Fibroblast of skin of scalp (primary cell): ENCODE results near the gene TBX4.

ENCODE experiments used
- DNase-seq: peaks from one replicate; pipeline ENCODE4 v3.0.0-alpha.2; 2013

TBX4 gene

GRCh38 chr17:61454381-61455323 is 2.4 kb downstream of the TBX4 start:
- no peak for DNase-seq

GRCh38 chr17:61455324-61456060 is 3.3 kb downstream of the TBX4 start:
- no peak for DNase-seq

- no peak for DNase-seq
Observed at GRCh38 chr17:61456061-61456681, 3.9 kb downstream of the TBX4 start.

GRCh38 chr17:61456688-61457225 is 4.5 kb downstream of the TBX4 start:
- DNase-seq, result no peak

GRCh38 chr17:61457226-61457983 is 5.2 kb downstream of the TBX4 start:
- DNase-seq, result no peak

GRCh38 chr17:61458000-61458399 is 5.8 kb downstream of the TBX4 start:
- no peak for DNase-seq

GRCh38 chr17:61458421-61459141 is 6.4 kb downstream of the TBX4 start:
- no peak for DNase-seq

GRCh38 chr17:61459142-61459809 is 7.1 kb downstream of the TBX4 start:
- DNase-seq, result no peak

- DNase-seq, result no peak
Observed at GRCh38 chr17:61459939-61460718, 7.9 kb downstream of the TBX4 start.

GRCh38 chr17:61460796-61461585 is 8.8 kb downstream of the TBX4 start:
- DNase-seq, result no peak

GRCh38 chr17:61461586-61461966 is 9.4 kb downstream of the TBX4 start:
- DNase-seq, result no peak

GRCh38 chr17:61461967-61462718 is 9.9 kb downstream of the TBX4 start:
- DNase-seq, result no peak

- no peak for DNase-seq
Observed at GRCh38 chr17:61462719-61463315, 10.6 kb downstream of the TBX4 start.

GRCh38 chr17:61463316-61464129 is 11.3 kb downstream of the TBX4 start:
- no peak for DNase-seq

- no peak for DNase-seq
Observed at GRCh38 chr17:61464130-61464842, 12.1 kb downstream of the TBX4 start.

- no peak for DNase-seq
Observed at GRCh38 chr17:61464843-61465180, 12.6 kb downstream of the TBX4 start.
